ENCODE data around the gene DZIP1. TPM values are rescaled to one million over a fixed set of nuclear protein-coding genes. Genes with fewer than 3 reads are reported as not detected.

Gene DZIP1
- total RNA-seq, 1 donor: 38.9 TPM

GRCh38 chr13:95659500-95659899 lies 15.0 kb upstream of the DZIP1 start:
- no peak for DNase-seq (ENCODE audit: low read depth)
- TF ChIP-seq CTCF (IDR thresholded peaks at IDR 0.05; ENCODE audit: insufficient read depth, low read depth, low read length): no peak

GRCh38 chr13:95656386-95657015 lies 12.0 kb upstream of the DZIP1 start:
- no peak overlapping the region for H3K4me3 ChIP-seq (ENCODE audit: low read depth, low read length)
- no peak for TF ChIP-seq CTCF (IDR thresholded peaks at IDR 0.05; ENCODE audit: insufficient read depth, low read depth, low read length)
- no peak for DNase-seq (ENCODE audit: low read depth)

More at GRCh38 chr13:95659500-95659899, 15.0 kb upstream of the DZIP1 start:
- H3K4me3 ChIP-seq (ENCODE audit: low read depth, low read length): no peak overlapping the region

GRCh38 chr13:95652821-95653220 lies 8.3 kb upstream of the DZIP1 start:
- no peak overlapping the region for H3K4me3 ChIP-seq (ENCODE audit: low read depth, low read length)
- no peak for DNase-seq (ENCODE audit: low read depth)
- no peak for TF ChIP-seq CTCF (IDR thresholded peaks at IDR 0.05; ENCODE audit: insufficient read depth, low read depth, low read length)

- TF ChIP-seq CTCF (IDR thresholded peaks at IDR 0.05; ENCODE audit: insufficient read depth, low read depth, low read length): no peak
- no peak for DNase-seq (ENCODE audit: low read depth)
- no peak overlapping the region for H3K4me3 ChIP-seq (ENCODE audit: low read depth, low read length)
Measured at GRCh38 chr13:95652244-95652764, 7.8 kb upstream of the DZIP1 start.

- no peak for TF ChIP-seq CTCF (IDR thresholded peaks at IDR 0.05; ENCODE audit: insufficient read depth, low read depth, low read length)
- H3K4me3 ChIP-seq (ENCODE audit: low read depth, low read length): no peak overlapping the region
- no peak for DNase-seq (ENCODE audit: low read depth)
Measured at GRCh38 chr13:95650696-95651095, 6.2 kb upstream of the DZIP1 start.

- no peak for TF ChIP-seq CTCF (IDR thresholded peaks at IDR 0.05; ENCODE audit: insufficient read depth, low read depth, low read length)
- no peak overlapping the region for H3K4me3 ChIP-seq (ENCODE audit: low read depth, low read length)
- DNase-seq (ENCODE audit: low read depth): no peak
Measured at GRCh38 chr13:95647321-95647720, 2.8 kb upstream of the DZIP1 start.
